ENCODE data around the gene MCM9. TPM values are rescaled to one million over a fixed set of nuclear protein-coding genes. Genes with fewer than 3 reads are reported as not detected.
"Not testable (repeated sequence)": the region's sequence is repeated elsewhere in the genome, so short reads cannot be mapped to it uniquely, and the experiment has no call there.

The MCM9 gene
- total and polyA plus RNA-seq, 2 experiments from 2014 or later, result 11.1 to 13.5 TPM

DNA sequence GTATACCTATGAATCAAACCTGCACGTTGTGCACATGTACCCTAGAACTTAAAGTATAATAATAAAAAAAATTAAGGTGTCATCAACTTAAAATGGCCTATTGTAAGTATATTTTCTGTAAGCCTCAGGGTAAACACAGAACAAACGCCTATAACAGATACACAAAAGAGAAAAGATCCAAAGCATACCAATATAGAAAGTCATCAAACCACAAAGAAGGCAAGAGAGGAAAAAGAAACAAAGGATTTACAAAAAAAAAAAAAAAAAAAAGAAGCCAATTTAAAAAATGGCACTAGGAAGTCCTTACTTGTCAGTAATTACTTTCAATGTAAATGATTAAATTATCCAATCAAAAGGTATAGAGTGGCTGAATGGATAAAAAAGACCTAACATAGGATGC lies 65.6 kb downstream of the MCM9 start:
- Histone ChIP-seq H3K9me2 (replicated peaks; ENCODE audit: insufficient read depth) (no peaks in the 10 kb centered on the region), H3K4me1 (ENCODE audit: insufficient read depth) (no peaks in the 10 kb centered on the region), H3K4me3 (no peak overlapping the region), H3K36me3 (replicated peaks; ENCODE audit: insufficient read depth, low read depth) (no peaks in the 10 kb centered on the region), H3K79me2 (peaks cover 49% of the 10 kb centered on the region), H3K4me2 (no peak overlapping the region), H3K9me3 (ENCODE audit: low read depth) (no peaks in the 10 kb centered on the region), H3K27me3 (no peaks in the 10 kb centered on the region), H4K20me1 (ENCODE audit: insufficient read depth, poor library complexity, severe bottlenecking) (no peaks in the 10 kb centered on the region), H3K27ac (no peak overlapping the region), H2AFZ (no peak overlapping the region)
- 92% methylated on average over 2 of the region's 2 CpGs for WGBS (ENCODE audit: low lambda C conversion rate, missing lambda C conversion rate)
- TF ChIP-seq EZH2phosphoT487 (IDR thresholded peaks at IDR 0.05; ENCODE audit: low read depth, severe bottlenecking, unreplicated experiment), result no peak
- TF ChIP-seq, protein P1, sequence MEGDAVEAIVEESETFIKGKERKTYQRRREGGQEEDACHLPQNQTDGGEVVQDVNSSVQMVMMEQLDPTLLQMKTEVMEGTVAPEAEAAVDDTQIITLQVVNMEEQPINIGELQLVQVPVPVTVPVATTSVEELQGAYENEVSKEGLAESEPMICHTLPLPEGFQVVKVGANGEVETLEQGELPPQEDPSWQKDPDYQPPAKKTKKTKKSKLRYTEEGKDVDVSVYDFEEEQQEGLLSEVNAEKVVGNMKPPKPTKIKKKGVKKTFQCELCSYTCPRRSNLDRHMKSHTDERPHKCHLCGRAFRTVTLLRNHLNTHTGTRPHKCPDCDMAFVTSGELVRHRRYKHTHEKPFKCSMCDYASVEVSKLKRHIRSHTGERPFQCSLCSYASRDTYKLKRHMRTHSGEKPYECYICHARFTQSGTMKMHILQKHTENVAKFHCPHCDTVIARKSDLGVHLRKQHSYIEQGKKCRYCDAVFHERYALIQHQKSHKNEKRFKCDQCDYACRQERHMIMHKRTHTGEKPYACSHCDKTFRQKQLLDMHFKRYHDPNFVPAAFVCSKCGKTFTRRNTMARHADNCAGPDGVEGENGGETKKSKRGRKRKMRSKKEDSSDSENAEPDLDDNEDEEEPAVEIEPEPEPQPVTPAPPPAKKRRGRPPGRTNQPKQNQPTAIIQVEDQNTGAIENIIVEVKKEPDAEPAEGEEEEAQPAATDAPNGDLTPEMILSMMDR (IDR thresholded peaks at IDR 0.05; ENCODE audit: poor library complexity), result no peak
- TF ChIP-seq EZH2 (IDR thresholded peaks at IDR 0.05; ENCODE audit: borderline replicate concordance), result no peak
- no peak for DNase-seq (ENCODE audit: low spot score)

DNA sequence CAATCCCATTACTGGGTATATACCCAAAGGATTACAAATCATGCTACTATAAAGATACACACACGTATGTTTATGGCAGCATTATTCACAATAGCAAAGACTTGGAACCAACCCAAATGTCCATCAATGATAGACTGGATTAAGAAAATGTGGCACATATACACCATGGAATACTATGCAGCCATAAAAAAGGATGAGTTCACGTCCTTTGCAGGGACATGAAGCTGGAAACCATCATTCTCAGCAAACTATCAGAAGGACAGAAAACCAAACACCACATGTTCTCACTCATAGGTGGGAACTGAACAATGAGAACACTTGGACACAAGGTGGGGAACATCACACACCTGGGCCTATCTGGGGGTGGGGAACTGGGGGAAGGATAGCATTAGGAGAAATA lies 66.1 kb downstream of the MCM9 start:
- not testable (repeated sequence) for H2AFZ ChIP-seq

DNA sequence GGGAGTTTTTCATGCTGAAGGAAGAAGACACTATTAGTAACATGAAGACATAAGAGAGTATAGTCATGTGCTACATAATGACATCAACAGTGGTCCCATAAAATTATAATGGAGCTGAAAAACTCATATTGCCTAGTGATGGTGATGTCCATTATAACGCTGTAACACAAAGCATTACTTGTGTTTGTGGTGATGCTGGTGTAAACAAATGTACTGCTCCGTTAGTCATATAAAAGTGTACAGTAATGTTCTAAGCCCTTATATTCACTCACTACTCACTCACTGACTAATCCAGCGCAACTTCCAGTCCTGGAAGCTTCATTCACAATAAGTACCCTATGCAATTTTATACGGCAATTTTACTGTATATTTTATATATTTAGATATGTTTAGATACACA lies 67.8 kb downstream of the MCM9 start:
- no peaks in the 10 kb centered on the region for H3K36me3 ChIP-seq (replicated peaks; ENCODE audit: insufficient read depth, low read depth)
- 99% methylated on average over 4 of the region's 4 CpGs for WGBS (ENCODE audit: low lambda C conversion rate, missing lambda C conversion rate)
- no peak overlapping the region for H3K4me3 ChIP-seq
- TF ChIP-seq, protein P1 (IDR thresholded peaks at IDR 0.05; ENCODE audit: poor library complexity), result no peak
- TF ChIP-seq EZH2phosphoT487 (IDR thresholded peaks at IDR 0.05; ENCODE audit: low read depth, severe bottlenecking, unreplicated experiment) (no peak), EZH2 (IDR thresholded peaks at IDR 0.05; ENCODE audit: borderline replicate concordance) (no peak)
- no peaks in the 10 kb centered on the region for H3K9me2 ChIP-seq (replicated peaks; ENCODE audit: insufficient read depth)
- H3K9me3 ChIP-seq (ENCODE audit: low read depth), result no peaks in the 10 kb centered on the region
- no peak overlapping the region for H3K4me2 ChIP-seq
- no peak overlapping the region for H2AFZ ChIP-seq
- H3K79me2 ChIP-seq, result peaks cover 41% of the 10 kb centered on the region
- H4K20me1 ChIP-seq (ENCODE audit: insufficient read depth, poor library complexity, severe bottlenecking), result no peaks in the 10 kb centered on the region
- no peak overlapping the region for H3K27ac ChIP-seq
- no peak for DNase-seq (ENCODE audit: low spot score)
- H3K4me1 ChIP-seq (ENCODE audit: insufficient read depth), result no peaks in the 10 kb centered on the region
- no peaks in the 10 kb centered on the region for H3K27me3 ChIP-seq

More for the DNA sequence above, 66.1 kb downstream of the MCM9 start:
- H3K27ac ChIP-seq; DNase-seq (ENCODE audit: low spot score); H3K36me3 ChIP-seq (replicated peaks; ENCODE audit: insufficient read depth, low read depth); H3K9me3 ChIP-seq (ENCODE audit: low read depth); H4K20me1 ChIP-seq (ENCODE audit: insufficient read depth, poor library complexity, severe bottlenecking); H3K9me2 ChIP-seq (replicated peaks; ENCODE audit: insufficient read depth); H3K4me1 ChIP-seq (ENCODE audit: insufficient read depth); H3K4me2 ChIP-seq; H3K4me3 ChIP-seq; H3K27me3 ChIP-seq: not testable (repeated sequence)
- peaks cover 44% of the 10 kb centered on the region for H3K79me2 ChIP-seq
- WGBS (ENCODE audit: low lambda C conversion rate, missing lambda C conversion rate), result 87% methylated on average over 2 of the region's 2 CpGs

DNA sequence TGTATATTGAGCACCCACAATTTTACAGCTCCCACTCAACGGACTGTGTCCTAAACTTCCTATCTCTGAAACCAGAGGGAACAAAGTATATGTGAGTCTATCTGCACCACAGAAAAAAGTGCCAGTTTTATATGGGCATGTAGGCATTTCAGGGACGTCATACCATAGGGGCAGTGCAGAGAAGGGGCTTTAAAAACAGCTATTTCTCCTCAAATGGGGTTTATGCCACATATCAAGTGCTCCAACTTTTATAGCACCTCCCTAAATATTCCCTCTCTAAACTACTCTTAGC lies 69.9 kb downstream of the MCM9 start:
- no peaks in the 10 kb centered on the region for H3K9me3 ChIP-seq (ENCODE audit: low read depth)
- no peaks in the 10 kb centered on the region for H3K4me1 ChIP-seq (ENCODE audit: insufficient read depth)
- no peak overlapping the region for H3K4me3 ChIP-seq
- H3K79me2 ChIP-seq, result peaks cover 28% of the 10 kb centered on the region
- H3K27me3 ChIP-seq, result no peaks in the 10 kb centered on the region
- TF ChIP-seq, protein P1 (IDR thresholded peaks at IDR 0.05; ENCODE audit: poor library complexity), result no peak
- TF ChIP-seq EZH2 (IDR thresholded peaks at IDR 0.05; ENCODE audit: borderline replicate concordance) (no peak), EZH2phosphoT487 (IDR thresholded peaks at IDR 0.05; ENCODE audit: low read depth, severe bottlenecking, unreplicated experiment) (no peak)
- H3K27ac ChIP-seq, result no peak overlapping the region
- no peak for DNase-seq (ENCODE audit: low spot score)
- no peaks in the 10 kb centered on the region for H3K36me3 ChIP-seq (replicated peaks; ENCODE audit: insufficient read depth, low read depth)
- 91% methylated on average over 2 of the region's 2 CpGs for WGBS (ENCODE audit: low lambda C conversion rate, missing lambda C conversion rate)
- no peak overlapping the region for H2AFZ ChIP-seq
- H3K9me2 ChIP-seq (replicated peaks; ENCODE audit: insufficient read depth), result no peaks in the 10 kb centered on the region
- H3K4me2 ChIP-seq, result no peak overlapping the region
- H4K20me1 ChIP-seq (ENCODE audit: insufficient read depth, poor library complexity, severe bottlenecking), result no peaks in the 10 kb centered on the region
